Measurements from ENCODE around the gene MAST2. TPM values are rescaled to one million over a fixed set of nuclear protein-coding genes. Genes with fewer than 3 reads are reported as not detected.

Gene MAST2
- total RNA-seq, 1 experiment from 2014 or later: 77.0 TPM

- BruUV-seq (replicated peaks): no TSS peak
- in situ Hi-C loops (cut with HindIII; ENCODE audit: low pct_unique_long_range_greater_than_20kb, low sequenced_read_pairs): no loop called here
- no peaks in the 10 kb centered on the region for H3K9me3 ChIP-seq (ENCODE audit: control insufficient read depth, insufficient read depth, low read depth, low read length)
- H3K27me3 ChIP-seq (ENCODE audit: control insufficient read depth, insufficient read depth, low read length): no peaks in the 10 kb centered on the region
- ChIA-PET CTCF (no interaction called here), POLR2A (interaction anchor here (0.7 kb wide), 1 partner anchor 101 kb away, joined by 6 read pairs; no protein-coding TSS in a partner anchor)
- H3K27ac ChIP-seq (ENCODE audit: low read length): no peak overlapping the region; the same call in 1 of the 2 replicates
- TF ChIP-seq CTCF (IDR thresholded peaks at IDR 0.05): no peak
- ATAC-seq (no peak), DNase-seq (ENCODE audit: low read depth, low spot score) (no peak)
- no peaks in the 10 kb centered on the region for H3K36me3 ChIP-seq (ENCODE audit: control insufficient read depth, insufficient read depth, low read length)
- intact Hi-C loops (cut with micrococcal nuclease; ENCODE audit: unreplicated experiment): loop anchor here (5.0 kb wide), 1 partner anchor 196 kb away; the partner anchor contains the start of genes GPBP1L1 and TMEM69
- peaks cover 9% of the 10 kb centered on the region for H3K4me1 ChIP-seq (ENCODE audit: control insufficient read depth, insufficient read depth, low read length)
- no peak overlapping the region for H3K4me3 ChIP-seq (ENCODE audit: low read depth in 2 of 2, low read length in 2 of 2)
These were observed 80.2 kb downstream of the MAST2 start for GRCh38 chr1:45883658-45884057.

DNA sequence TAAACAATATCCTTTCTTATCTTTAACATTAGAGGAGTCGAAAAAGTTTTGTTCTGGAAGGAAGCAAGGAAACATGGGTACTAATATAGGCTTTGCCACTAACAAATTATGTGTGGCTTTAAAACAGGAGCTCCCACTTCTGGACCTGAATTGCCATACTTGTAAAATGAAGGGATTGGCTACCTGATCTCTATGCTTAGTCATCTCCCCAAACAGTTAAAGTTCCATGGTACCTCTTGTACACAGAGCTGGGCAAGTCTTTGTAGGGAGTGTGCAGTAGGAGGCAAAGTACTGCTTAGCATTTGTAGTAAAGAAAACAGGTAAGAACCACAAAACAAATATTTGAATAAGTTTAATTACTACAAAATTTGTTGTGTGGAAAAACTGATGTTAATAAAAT is 81.3 kb downstream of the MAST2 start:
- intact Hi-C loops (cut with micrococcal nuclease; ENCODE audit: unreplicated experiment): loop anchor here (5.0 kb wide), 1 partner anchor 197 kb away; the partner anchor contains the start of genes GPBP1L1 and TMEM69
- Histone ChIP-seq H3K27ac (ENCODE audit: low read length) (peak overlapping the region; percentile 35; the same call in 1 of the 2 replicates), H3K36me3 (ENCODE audit: control insufficient read depth, insufficient read depth, low read length) (no peaks in the 10 kb centered on the region), H3K4me3 (ENCODE audit: low read depth in 2 of 2, low read length in 2 of 2) (no peak overlapping the region), H3K4me1 (ENCODE audit: control insufficient read depth, insufficient read depth, low read length) (peaks cover 9% of the 10 kb centered on the region), H3K9me3 (ENCODE audit: control insufficient read depth, insufficient read depth, low read depth, low read length) (no peaks in the 10 kb centered on the region), H3K27me3 (ENCODE audit: control insufficient read depth, insufficient read depth, low read length) (no peaks in the 10 kb centered on the region)
- ATAC-seq: no peak; the same call in 1 of the 2 replicates
- in situ Hi-C loops (cut with HindIII; ENCODE audit: low pct_unique_long_range_greater_than_20kb, low sequenced_read_pairs): no loop called here
- ChIA-PET POLR2A (no interaction called here), CTCF (interaction anchor here (0.6 kb wide), 1 partner anchor 135 kb away, joined by 10 read pairs; no protein-coding TSS in a partner anchor)
- TF ChIP-seq TCF7L2 (IDR thresholded peaks at IDR 0.05; ENCODE audit: low read depth, low read length): no peak
- TF ChIP-seq POLR2AphosphoS5 (IDR thresholded peaks at IDR 0.05; ENCODE audit: low read depth, low read length): no peak
- TF ChIP-seq SIN3A (IDR thresholded peaks at IDR 0.05; ENCODE audit: borderline replicate concordance, insufficient read depth, low read depth, low read length): no peak
- TF ChIP-seq, protein P1, sequence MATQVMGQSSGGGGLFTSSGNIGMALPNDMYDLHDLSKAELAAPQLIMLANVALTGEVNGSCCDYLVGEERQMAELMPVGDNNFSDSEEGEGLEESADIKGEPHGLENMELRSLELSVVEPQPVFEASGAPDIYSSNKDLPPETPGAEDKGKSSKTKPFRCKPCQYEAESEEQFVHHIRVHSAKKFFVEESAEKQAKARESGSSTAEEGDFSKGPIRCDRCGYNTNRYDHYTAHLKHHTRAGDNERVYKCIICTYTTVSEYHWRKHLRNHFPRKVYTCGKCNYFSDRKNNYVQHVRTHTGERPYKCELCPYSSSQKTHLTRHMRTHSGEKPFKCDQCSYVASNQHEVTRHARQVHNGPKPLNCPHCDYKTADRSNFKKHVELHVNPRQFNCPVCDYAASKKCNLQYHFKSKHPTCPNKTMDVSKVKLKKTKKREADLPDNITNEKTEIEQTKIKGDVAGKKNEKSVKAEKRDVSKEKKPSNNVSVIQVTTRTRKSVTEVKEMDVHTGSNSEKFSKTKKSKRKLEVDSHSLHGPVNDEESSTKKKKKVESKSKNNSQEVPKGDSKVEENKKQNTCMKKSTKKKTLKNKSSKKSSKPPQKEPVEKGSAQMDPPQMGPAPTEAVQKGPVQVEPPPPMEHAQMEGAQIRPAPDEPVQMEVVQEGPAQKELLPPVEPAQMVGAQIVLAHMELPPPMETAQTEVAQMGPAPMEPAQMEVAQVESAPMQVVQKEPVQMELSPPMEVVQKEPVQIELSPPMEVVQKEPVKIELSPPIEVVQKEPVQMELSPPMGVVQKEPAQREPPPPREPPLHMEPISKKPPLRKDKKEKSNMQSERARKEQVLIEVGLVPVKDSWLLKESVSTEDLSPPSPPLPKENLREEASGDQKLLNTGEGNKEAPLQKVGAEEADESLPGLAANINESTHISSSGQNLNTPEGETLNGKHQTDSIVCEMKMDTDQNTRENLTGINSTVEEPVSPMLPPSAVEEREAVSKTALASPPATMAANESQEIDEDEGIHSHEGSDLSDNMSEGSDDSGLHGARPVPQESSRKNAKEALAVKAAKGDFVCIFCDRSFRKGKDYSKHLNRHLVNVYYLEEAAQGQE (IDR thresholded peaks at IDR 0.05; ENCODE audit: insufficient read depth in 1 of 2, low read depth in 2 of 2, low read length in 1 of 2): no peak
- DNase-seq (ENCODE audit: low read depth, low spot score): no peak
- no TSS peak for BruUV-seq (replicated peaks)

- CTCF ChIA-PET: no interaction called here
- in situ Hi-C loops (cut with HindIII; ENCODE audit: low pct_unique_long_range_greater_than_20kb, low sequenced_read_pairs) (no loop called here), intact Hi-C loops (cut with micrococcal nuclease; ENCODE audit: unreplicated experiment) (no loop called here)
- H3K27me3 ChIP-seq (ENCODE audit: control insufficient read depth, insufficient read depth, low read length): no peaks in the 10 kb centered on the region
- H3K4me1 ChIP-seq (ENCODE audit: control insufficient read depth, insufficient read depth, low read length): peaks cover 9% of the 10 kb centered on the region
- H3K36me3 ChIP-seq (ENCODE audit: control insufficient read depth, insufficient read depth, low read length): no peaks in the 10 kb centered on the region
- no peak for ATAC-seq
- no peak for DNase-seq (ENCODE audit: low read depth, low spot score)
- no peak overlapping the region for H3K4me3 ChIP-seq (ENCODE audit: low read depth in 2 of 2, low read length in 2 of 2)
- no TSS peak for BruUV-seq (replicated peaks)
- no peaks in the 10 kb centered on the region for H3K9me3 ChIP-seq (ENCODE audit: control insufficient read depth, insufficient read depth, low read depth, low read length)
- no peak overlapping the region for H3K27ac ChIP-seq (ENCODE audit: low read length)
- POLR2A ChIA-PET: no interaction called here
- TF ChIP-seq TCF7L2 (IDR thresholded peaks at IDR 0.05; ENCODE audit: low read depth, low read length): no peak
- no peak for TF ChIP-seq CTCF (IDR thresholded peaks at IDR 0.05)
- TF ChIP-seq, protein P1 (IDR thresholded peaks at IDR 0.05; ENCODE audit: insufficient read depth in 1 of 2, low read depth in 2 of 2, low read length in 1 of 2): no peak
- TF ChIP-seq SIN3A (IDR thresholded peaks at IDR 0.05; ENCODE audit: borderline replicate concordance, insufficient read depth, low read depth, low read length): no peak
- no peak for TF ChIP-seq POLR2AphosphoS5 (IDR thresholded peaks at IDR 0.05; ENCODE audit: low read depth, low read length)
These were observed 82.8 kb downstream of the MAST2 start for GRCh38 chr1:45886229-45886628.
